HCT116 (cell line): ENCODE results near the gene C10orf90. TPM values are rescaled to one million over a fixed set of nuclear protein-coding genes. Genes with fewer than 3 reads are reported as not detected.

Experiments
- ATAC-seq: fragments of 200-7000 bp; cut with Tn5 transposase; 2 replicates; pipeline ENCODE4 v1.9.1; 2020; ENCODE audit warnings: mild to moderate bottlenecking, moderate library complexity
- BruUV-seq: library from RNA; stranded (reverse); fragments of 400-500 nt; replicated peaks from 2 replicates; lab custom pipeline; 2021; lab: Mats Ljungman, UMichigan
- CTCF ChIA-PET: fragments of 300-600 bp; sonication (Branson Sonifier 250); formaldehyde crosslinking; loops from one replicate; lab custom pipeline; 2021; ENCODE audit warnings: antibody characterized with exemption; lab: Charles Lee
- POLR2A ChIA-PET: fragments of 300-600, 350-600 bp; sonication (Branson Sonifier 250); formaldehyde crosslinking; loops from one replicate; lab custom pipeline; 2021; ENCODE audit warnings: antibody characterized with exemption; lab: Charles Lee
- RAD21 ChIA-PET, 2 experiments: fragments of 300-600 bp; sonication (Branson Sonifier 250); formaldehyde crosslinking; loops; one replicate each; lab custom pipeline; 2023; ENCODE audit warnings: low total read pairs in 2 of 2; ENCODE audit not compliant: uncharacterized antibody in 2 of 2, unreplicated experiment in 2 of 2, low non-redundant PET in 1 of 2; lab: Charles Lee
- DNase-seq: peaks from one replicate; pipeline ENCODE4 v3.0.0-alpha.2; 2010; ENCODE audit warnings: low read depth, low spot score
- H2AFZ ChIP-seq: fragments of 200-600 bp; shearing (Covaris generic), sonication (generic); 2 replicates; pipeline ENCODE4 v1.6.1; 2017; ENCODE audit warnings: low read depth, mixed run types, mixed read lengths, antibody characterized with exemption, low read length; ENCODE audit not compliant: poor library complexity, severe bottlenecking
- H3K27ac ChIP-seq: 2 replicates; pipeline ENCODE4 v1.5.1; 2012; ENCODE audit warnings: low read depth, low read length
- H3K27me3 ChIP-seq: fragments of 200-600 bp; sonication (generic); 2 replicates; pipeline ENCODE4 v1.6.1; 2016; ENCODE audit warnings: mixed run types, low read length, mixed read lengths; ENCODE audit not compliant: insufficient read depth
- H3K36me3 ChIP-seq, 2 experiments: fragments of 200-500 bp in 1 of 2; fragments of 200-600 bp in 1 of 2; sonication (Bioruptor generic) in 1 of 2; sonication (generic) in 1 of 2; 2 replicates each; pipeline versions ENCODE4 v1.5.1 to v1.6.1; 2014 to 2016; ENCODE audit warnings: low read length in 2 of 2, inconsistent platforms in 1 of 2, mixed read lengths in 1 of 2, mixed run types in 1 of 2; ENCODE audit not compliant: insufficient read depth in 2 of 2, control insufficient read depth in 1 of 2
- H3K4me1 ChIP-seq, 2 experiments: fragments of 200-600 bp in 1 of 2; sonication (generic) in 1 of 2; 2 replicates each; pipeline versions ENCODE4 v1.5.1 to v1.6.1; 2012 to 2017; ENCODE audit warnings: low read length in 2 of 2, inconsistent platforms in 1 of 2, mild to moderate bottlenecking in 1 of 2, mixed read lengths in 1 of 2, mixed run types in 1 of 2, moderate library complexity in 1 of 2; ENCODE audit not compliant: insufficient read depth in 2 of 2, control insufficient read depth in 1 of 2
- H3K4me2 ChIP-seq: fragments of 200-600 bp; sonication (generic); 2 replicates; pipeline ENCODE4 v1.6.1; 2017; ENCODE audit warnings: mixed run types, low read length, mixed read lengths
- H3K4me3 ChIP-seq, 2 experiments: fragments of 200-600 bp in 1 of 2; sonication (generic) in 1 of 2; replicated peaks in 1 of 2; 2 replicates each; pipeline ENCODE4 v1.5.1; 2011 to 2016; ENCODE audit warnings: low read length in 2 of 2, control low read depth in 1 of 2, low read depth in 1 of 2, mild to moderate bottlenecking in 1 of 2, mixed read lengths in 1 of 2, mixed run types in 1 of 2
- H3K79me2 ChIP-seq: fragments of 200-600 bp; sonication (generic); 2 replicates; pipeline ENCODE4 v1.6.1; 2017; ENCODE audit warnings: mild to moderate bottlenecking, mixed run types, low read length, moderate library complexity, mixed read lengths; ENCODE audit not compliant: insufficient read depth
- H3K9ac ChIP-seq: fragments of 200-600 bp; sonication (generic); 2 replicates; pipeline ENCODE4 v1.6.1; 2016; ENCODE audit warnings: low read length, mixed read lengths
- H3K9me2 ChIP-seq: fragments of 200-600 bp; sonication (generic), shearing (Covaris generic); 2 replicates; pipeline ENCODE4 v1.6.1; 2017; ENCODE audit warnings: mixed run types, mild to moderate bottlenecking, moderate library complexity; ENCODE audit not compliant: insufficient read depth
- H3K9me3 ChIP-seq, 2 experiments: fragments of 200-500 bp in 1 of 2; fragments of 200-600 bp in 1 of 2; sonication (Bioruptor generic) in 1 of 2; sonication (generic) in 1 of 2; 2 replicates each; pipeline ENCODE4 v1.6.1; 2014 to 2017; ENCODE audit warnings: low read length in 2 of 2, mixed read lengths in 2 of 2, inconsistent platforms in 1 of 2, low read depth in 1 of 2, mild to moderate bottlenecking in 1 of 2, mixed run types in 1 of 2, moderate library complexity in 1 of 2; ENCODE audit not compliant: control insufficient read depth in 1 of 2, insufficient read depth in 1 of 2
- H4K20me1 ChIP-seq: fragments of 200-600 bp; sonication (generic), shearing (Covaris generic); 2 replicates; pipeline ENCODE4 v1.6.1; 2017; ENCODE audit warnings: mixed run types, mild to moderate bottlenecking, moderate library complexity; ENCODE audit not compliant: insufficient read depth
- CBX3 ChIP-seq: IDR thresholded peaks from 2 replicates; pipeline ENCODE4 v1.6.1; 2012; ENCODE audit warnings: low read depth
- CEBPB ChIP-seq: IDR thresholded peaks from 2 replicates; pipeline ENCODE4 v1.6.1; 2012; ENCODE audit warnings: low read depth
- ELF1 ChIP-seq: IDR thresholded peaks from 2 replicates; pipeline ENCODE4 v1.6.1; 2012; ENCODE audit warnings: low read depth, borderline replicate concordance
- EZH2 ChIP-seq: fragments of 200-600 bp; sonication (generic); IDR thresholded peaks from 2 replicates; pipeline ENCODE4 v1.6.1; 2017; ENCODE audit warnings: antibody characterized with exemption, mixed run types
- POLR2AphosphoS5 ChIP-seq: IDR thresholded peaks from 2 replicates; pipeline ENCODE4 v1.6.1; 2011; ENCODE audit warnings: mild to moderate bottlenecking, low read depth, low read length, moderate library complexity
- SRF ChIP-seq: IDR thresholded peaks from 2 replicates; pipeline ENCODE4 v1.6.1; 2012; ENCODE audit warnings: low read depth
- ZNF274 ChIP-seq: fragments of 200-500 bp; sonication (Bioruptor generic); IDR thresholded peaks from 2 replicates; pipeline ENCODE4 v1.6.1; 2014; ENCODE audit warnings: mild to moderate bottlenecking, low read depth, low read length, inconsistent platforms
- intact Hi-C: fragments of 100-400 bp; cut with micrococcal nuclease; formaldehyde crosslinking; loops from 2 replicates; pipeline ENCODE4 v1.10.0; 2022
- total RNA-seq: library from RNA; stranded (reverse); gene quantifications from one replicate; pipeline ENCODE4 v1.2.1, GENCODE V29; 2021; ENCODE audit not compliant: unreplicated experiment
- TF ChIP-seq, protein P1 (sequence below): IDR thresholded peaks from 2 replicates; pipeline ENCODE4 v1.6.1; 2012; ENCODE audit warnings: low read depth
- TF ChIP-seq, protein P2 (sequence below): IDR thresholded peaks from 2 replicates; pipeline ENCODE4 v1.6.1; 2012

Gene C10orf90
- total RNA-seq, 1 experiment from 2014 or later, result not detected

DNA sequence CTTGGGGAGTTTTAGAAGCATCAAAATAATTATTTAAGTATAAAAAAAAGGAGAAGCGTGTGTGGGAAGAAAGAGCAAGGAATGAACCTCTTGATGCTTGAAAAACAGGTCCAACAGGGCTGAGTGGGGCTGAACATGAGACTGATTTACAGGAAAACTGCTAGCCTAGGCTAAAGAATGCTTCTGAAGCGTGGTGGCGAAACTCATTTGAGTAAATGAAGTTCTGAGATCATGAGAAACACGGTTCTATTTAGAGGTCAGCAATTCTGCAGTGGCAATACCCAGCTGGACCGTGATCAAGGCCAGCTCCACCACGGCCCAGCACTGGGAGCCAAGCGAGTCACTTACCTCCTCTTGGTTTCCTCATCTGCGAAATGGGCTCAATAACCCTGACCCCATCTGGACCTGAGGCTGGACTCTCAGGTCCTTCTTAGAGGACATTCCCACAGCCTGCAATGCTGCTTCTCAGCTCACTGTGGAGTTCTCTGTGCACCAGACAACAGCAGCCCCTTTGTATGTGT is 142.1 kb downstream of the C10orf90 start:
- intact Hi-C loops, result no loop called here
- Histone ChIP-seq H3K36me3 (no peaks in the 10 kb centered on the region), H3K4me2 (no peak overlapping the region), H3K9ac (no peak overlapping the region), H3K27ac (no peak overlapping the region), H3K27me3 (peaks cover 48% of the 10 kb centered on the region), H4K20me1 (no peaks in the 10 kb centered on the region), H3K79me2 (no peaks in the 10 kb centered on the region), H2AFZ (no peak overlapping the region)
- CTCF ChIA-PET, result no interaction called here
- BruUV-seq, result no TSS peak
- ATAC-seq, result no peak
- DNase-seq, result no peak
- RAD21 ChIA-PET, result no interaction called here
- POLR2A ChIA-PET, result no interaction called here
- TF ChIP-seq CEBPB, result no peak
- no peak for TF ChIP-seq SRF
- TF ChIP-seq EZH2, result no peak
- TF ChIP-seq, protein P1, sequence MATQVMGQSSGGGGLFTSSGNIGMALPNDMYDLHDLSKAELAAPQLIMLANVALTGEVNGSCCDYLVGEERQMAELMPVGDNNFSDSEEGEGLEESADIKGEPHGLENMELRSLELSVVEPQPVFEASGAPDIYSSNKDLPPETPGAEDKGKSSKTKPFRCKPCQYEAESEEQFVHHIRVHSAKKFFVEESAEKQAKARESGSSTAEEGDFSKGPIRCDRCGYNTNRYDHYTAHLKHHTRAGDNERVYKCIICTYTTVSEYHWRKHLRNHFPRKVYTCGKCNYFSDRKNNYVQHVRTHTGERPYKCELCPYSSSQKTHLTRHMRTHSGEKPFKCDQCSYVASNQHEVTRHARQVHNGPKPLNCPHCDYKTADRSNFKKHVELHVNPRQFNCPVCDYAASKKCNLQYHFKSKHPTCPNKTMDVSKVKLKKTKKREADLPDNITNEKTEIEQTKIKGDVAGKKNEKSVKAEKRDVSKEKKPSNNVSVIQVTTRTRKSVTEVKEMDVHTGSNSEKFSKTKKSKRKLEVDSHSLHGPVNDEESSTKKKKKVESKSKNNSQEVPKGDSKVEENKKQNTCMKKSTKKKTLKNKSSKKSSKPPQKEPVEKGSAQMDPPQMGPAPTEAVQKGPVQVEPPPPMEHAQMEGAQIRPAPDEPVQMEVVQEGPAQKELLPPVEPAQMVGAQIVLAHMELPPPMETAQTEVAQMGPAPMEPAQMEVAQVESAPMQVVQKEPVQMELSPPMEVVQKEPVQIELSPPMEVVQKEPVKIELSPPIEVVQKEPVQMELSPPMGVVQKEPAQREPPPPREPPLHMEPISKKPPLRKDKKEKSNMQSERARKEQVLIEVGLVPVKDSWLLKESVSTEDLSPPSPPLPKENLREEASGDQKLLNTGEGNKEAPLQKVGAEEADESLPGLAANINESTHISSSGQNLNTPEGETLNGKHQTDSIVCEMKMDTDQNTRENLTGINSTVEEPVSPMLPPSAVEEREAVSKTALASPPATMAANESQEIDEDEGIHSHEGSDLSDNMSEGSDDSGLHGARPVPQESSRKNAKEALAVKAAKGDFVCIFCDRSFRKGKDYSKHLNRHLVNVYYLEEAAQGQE, result no peak
- TF ChIP-seq, protein P2, sequence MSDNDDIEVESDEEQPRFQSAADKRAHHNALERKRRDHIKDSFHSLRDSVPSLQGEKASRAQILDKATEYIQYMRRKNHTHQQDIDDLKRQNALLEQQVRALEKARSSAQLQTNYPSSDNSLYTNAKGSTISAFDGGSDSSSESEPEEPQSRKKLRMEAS, result no peak
- no peak for TF ChIP-seq POLR2AphosphoS5
- no peak for TF ChIP-seq ZNF274
- TF ChIP-seq ELF1, result no peak
- TF ChIP-seq CBX3, result no peak
- TF ChIP-seq, all 23 proteins: peak for 0
- H3K9me3 ChIP-seq, result no peaks in the 10 kb centered on the region
- H3K4me3 ChIP-seq, result no peak overlapping the region
- no peaks in the 10 kb centered on the region for H3K4me1 ChIP-seq
- no peaks in the 10 kb centered on the region for H3K9me2 ChIP-seq
